SU-DHL-6 (cell line): ENCODE results near the gene NAP1L1.

ENCODE experiments used
- CTCF ChIP-seq: fragments of 200-600 bp; sonication (generic); IDR thresholded peaks from one replicate; pipeline ENCODE4 v1.5.1; 2017; ENCODE audit warnings: antibody characterized with exemption, mild to moderate bottlenecking, low read length, moderate library complexity; ENCODE audit not compliant: insufficient read depth, poor library complexity, severe bottlenecking
- EZH2phosphoT487 ChIP-seq: fragments of 200-600 bp; sonication (generic), shearing (Covaris generic); conservative IDR thresholded peaks from 2 replicates; pipeline ENCODE4 v1.6.1; 2018; ENCODE audit warnings: mild to moderate bottlenecking, antibody characterized with exemption, low read length, moderate library complexity, mixed read lengths

GRCh38 chr12:76024942-76025600, 59.4 kb downstream of the NAP1L1 start:
- no peak for TF ChIP-seq CTCF
- TF ChIP-seq EZH2phosphoT487, result no peak
